IPS-20b (cell line): ENCODE results near the gene ZNF410.
"Not testable (repeated sequence)": the region's sequence is repeated elsewhere in the genome, so short reads cannot be mapped to it uniquely, and the experiment has no call there.

Source experiments
- H3K27ac ChIP-seq: one replicate; pipeline ENCODE4 v1.5.1; 2013; ENCODE audit warnings: low read length
- H3K27me3 ChIP-seq: 2 replicates; pipeline ENCODE4 v1.6.1; 2013; ENCODE audit warnings: mild to moderate bottlenecking, low read length, inconsistent platforms; ENCODE audit not compliant: insufficient read depth
- H3K36me3 ChIP-seq: 2 replicates; pipeline ENCODE4 v1.6.1; 2013; ENCODE audit warnings: low read depth, mild to moderate bottlenecking, inconsistent platforms, low read length, moderate library complexity; ENCODE audit not compliant: insufficient read depth
- H3K4me1 ChIP-seq: 2 replicates; pipeline ENCODE4 v1.6.1; 2013; ENCODE audit warnings: mild to moderate bottlenecking, control low read depth, inconsistent platforms, low read length, moderate library complexity; ENCODE audit not compliant: insufficient read depth
- H3K4me3 ChIP-seq: 2 replicates; pipeline ENCODE4 v1.5.1; 2013; ENCODE audit warnings: mild to moderate bottlenecking, low read length, inconsistent platforms
- H3K9ac ChIP-seq: 2 replicates; pipeline ENCODE4 v1.6.1; 2013; ENCODE audit warnings: low read depth, mild to moderate bottlenecking, inconsistent platforms, low read length, moderate library complexity
- H3K9me3 ChIP-seq: 2 replicates; pipeline ENCODE4 v1.6.1; 2013; ENCODE audit warnings: mild to moderate bottlenecking, low read depth, low read length, inconsistent platforms; ENCODE audit not compliant: insufficient read depth

Gene ZNF410

DNA sequence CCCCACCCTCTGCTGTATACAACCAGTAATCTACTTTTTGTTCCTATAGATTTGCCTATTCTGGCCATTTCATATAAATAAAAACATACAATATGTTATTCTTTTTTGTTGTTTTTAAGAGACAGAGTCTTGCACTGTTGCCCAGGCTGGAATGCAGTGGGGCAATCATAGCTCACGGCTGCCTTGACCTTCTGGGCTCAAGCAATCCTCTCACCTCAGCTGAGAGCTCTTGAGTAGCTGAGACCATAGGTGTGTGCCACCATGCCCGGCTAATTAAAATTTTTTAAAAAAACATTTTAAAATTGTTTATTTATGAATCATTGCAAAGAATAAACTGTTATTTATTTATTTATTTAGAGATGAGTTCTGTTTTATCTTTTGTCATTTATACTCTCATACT lies 23.4 kb upstream of the ZNF410 start:
- no peak overlapping the region for H3K9ac ChIP-seq
- H3K27ac ChIP-seq = no peak overlapping the region
- peaks cover 74% of the 10 kb centered on the region for H3K36me3 ChIP-seq
- H3K9me3 ChIP-seq = no peaks in the 10 kb centered on the region
- H3K4me3 ChIP-seq = no peak overlapping the region
- no peaks in the 10 kb centered on the region for H3K4me1 ChIP-seq
- H3K27me3 ChIP-seq = no peaks in the 10 kb centered on the region

DNA sequence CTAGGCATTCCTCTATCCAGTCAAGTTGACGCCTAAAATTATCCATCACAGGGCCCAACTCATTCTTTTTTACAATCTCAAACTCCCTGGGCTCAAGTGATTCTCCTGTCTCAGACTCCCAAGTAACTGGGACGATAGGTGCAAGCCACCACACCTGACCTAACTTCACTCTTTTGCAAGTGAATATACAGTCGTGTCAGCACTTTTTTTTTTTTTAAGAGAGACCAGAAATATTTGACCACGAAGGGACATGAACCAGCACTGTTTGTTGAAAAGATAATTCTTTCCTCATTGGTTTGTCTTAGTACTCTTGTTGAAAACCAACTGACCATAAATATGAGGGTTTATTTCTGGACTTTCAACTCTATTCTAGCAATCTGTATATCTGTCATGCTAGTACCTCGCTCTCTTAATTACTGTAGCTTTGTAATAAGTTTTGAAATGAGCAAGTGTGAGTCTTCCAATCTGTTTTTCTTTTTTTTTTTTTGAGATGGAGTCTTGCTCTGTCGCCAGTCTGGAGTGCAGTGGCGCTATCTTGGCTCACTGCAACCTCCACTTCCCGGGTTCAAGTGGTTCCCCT lies 21.0 kb upstream of the ZNF410 start:
- Histone ChIP-seq H3K4me1 (no peaks in the 10 kb centered on the region; the same call in 1 of the 2 replicates), H3K9ac (no peak overlapping the region), H3K36me3 (peaks cover 61% of the 10 kb centered on the region), H3K27me3 (no peaks in the 10 kb centered on the region), H3K27ac (no peak overlapping the region), H3K9me3 (no peaks in the 10 kb centered on the region), H3K4me3 (no peak overlapping the region)

DNA sequence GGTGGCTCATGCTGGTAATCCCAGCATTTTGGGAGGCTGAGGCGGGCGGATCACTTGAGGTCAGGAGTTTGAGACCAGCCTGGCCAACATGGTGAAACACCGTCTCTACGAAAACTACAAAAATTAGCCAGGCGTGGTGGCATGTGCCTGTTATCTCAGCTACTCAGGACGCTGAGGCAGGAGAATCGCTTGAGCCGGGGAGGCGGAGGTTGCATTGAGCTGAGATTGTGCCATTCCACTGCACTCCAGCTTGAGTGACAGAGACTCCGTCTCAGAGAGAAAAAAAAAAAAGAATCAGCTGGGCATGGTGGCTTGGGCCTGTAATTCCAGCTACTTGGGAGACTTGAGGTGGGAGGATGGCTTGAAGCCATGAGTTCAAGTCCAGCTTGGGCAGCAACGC lies 16.9 kb upstream of the ZNF410 start:
- peaks cover 33% of the 10 kb centered on the region for H3K36me3 ChIP-seq
- not testable (repeated sequence) for H3K4me1 ChIP-seq, H3K9me3 ChIP-seq, H3K27me3 ChIP-seq, H3K4me3 ChIP-seq, H3K27ac ChIP-seq, H3K9ac ChIP-seq

DNA sequence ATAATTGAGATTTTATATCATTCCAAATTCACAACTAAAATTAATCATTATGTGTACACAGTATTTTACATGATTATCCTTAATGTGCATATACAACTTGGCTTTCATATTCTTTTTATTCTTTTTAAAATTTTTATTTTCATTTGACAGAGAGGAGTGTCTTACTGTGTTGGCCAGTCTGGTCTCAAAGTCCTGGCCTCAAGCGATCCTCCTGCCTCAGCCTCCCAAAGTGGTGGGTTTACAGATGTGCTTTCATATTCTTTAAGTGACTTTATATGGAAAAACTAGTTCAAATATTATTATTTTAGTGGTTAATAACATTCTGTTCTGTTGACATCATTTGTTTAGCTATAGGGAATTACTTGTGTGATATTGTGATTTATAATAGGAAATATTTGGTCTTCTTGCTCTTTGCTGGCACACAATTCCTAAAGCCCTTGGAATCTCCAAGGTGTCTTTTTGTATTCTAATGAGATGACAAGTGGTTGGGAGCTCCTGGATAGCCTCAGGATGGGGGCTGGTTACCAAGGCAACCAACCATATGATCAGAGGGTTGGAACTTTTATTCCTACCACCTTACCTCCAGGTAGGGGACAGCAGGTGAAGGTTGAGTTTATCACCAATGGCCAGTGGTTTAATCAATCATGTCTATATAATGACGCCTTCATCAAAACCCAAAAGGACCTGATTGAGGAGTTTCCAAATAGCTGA lies 16.0 kb upstream of the ZNF410 start:
- H3K4me3 ChIP-seq = no peak overlapping the region

DNA sequence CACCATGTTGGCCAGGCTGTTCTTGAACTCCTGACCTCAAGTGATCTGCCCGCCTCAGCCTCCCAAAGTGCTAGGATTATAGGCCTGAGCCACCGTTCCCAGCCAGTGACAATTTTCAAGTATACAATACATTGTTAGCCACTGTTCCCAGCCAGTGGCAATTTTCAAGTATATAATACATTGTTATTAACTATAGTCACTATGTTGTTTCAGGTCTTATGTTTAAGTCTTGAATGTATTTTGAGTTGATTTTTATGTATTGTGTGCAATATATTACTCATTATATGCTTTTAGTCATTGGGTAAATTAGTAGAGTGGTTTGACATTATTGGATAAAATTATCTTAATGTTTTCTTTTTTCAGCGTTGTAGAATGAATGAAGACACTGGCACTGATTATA lies 13.0 kb upstream of the ZNF410 start:
- H3K9ac ChIP-seq = no peak overlapping the region
- no peak overlapping the region for H3K4me3 ChIP-seq
- H3K27me3 ChIP-seq = no peaks in the 10 kb centered on the region
- H3K27ac ChIP-seq = no peak overlapping the region
- H3K36me3 ChIP-seq = peaks cover 24% of the 10 kb centered on the region
- no peaks in the 10 kb centered on the region; the same call in 1 of the 2 replicates for H3K4me1 ChIP-seq
- no peaks in the 10 kb centered on the region for H3K9me3 ChIP-seq

More for the DNA sequence above, 16.0 kb upstream of the ZNF410 start:
- Histone ChIP-seq H3K27me3 (no peaks in the 10 kb centered on the region), H3K9ac (no peak overlapping the region), H3K36me3 (peaks cover 24% of the 10 kb centered on the region), H3K27ac (no peak overlapping the region), H3K9me3 (no peaks in the 10 kb centered on the region), H3K4me1 (no peaks in the 10 kb centered on the region; the same call in 1 of the 2 replicates)

DNA sequence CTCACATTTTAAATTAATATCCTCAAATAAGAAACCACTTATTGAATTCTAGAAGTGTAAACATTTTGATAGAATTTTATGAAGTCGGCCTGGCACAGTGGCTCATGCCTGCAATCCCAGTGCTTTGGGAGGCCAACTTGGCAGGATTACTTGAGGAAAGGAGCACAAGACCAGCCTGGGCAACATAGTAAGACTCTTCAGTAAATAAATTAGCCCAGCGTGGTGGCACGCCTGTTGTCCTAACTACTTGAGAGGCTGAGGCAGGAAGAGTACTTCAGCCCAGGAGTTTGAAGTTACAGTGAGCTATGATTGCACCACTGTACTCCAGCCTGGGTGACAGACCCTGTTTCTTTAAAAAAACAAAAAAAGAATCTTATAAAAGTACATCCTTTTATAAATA lies 8.9 kb upstream of the ZNF410 start:
- H3K4me3 ChIP-seq = no peak overlapping the region
- H3K27ac ChIP-seq = no peak overlapping the region

DNA sequence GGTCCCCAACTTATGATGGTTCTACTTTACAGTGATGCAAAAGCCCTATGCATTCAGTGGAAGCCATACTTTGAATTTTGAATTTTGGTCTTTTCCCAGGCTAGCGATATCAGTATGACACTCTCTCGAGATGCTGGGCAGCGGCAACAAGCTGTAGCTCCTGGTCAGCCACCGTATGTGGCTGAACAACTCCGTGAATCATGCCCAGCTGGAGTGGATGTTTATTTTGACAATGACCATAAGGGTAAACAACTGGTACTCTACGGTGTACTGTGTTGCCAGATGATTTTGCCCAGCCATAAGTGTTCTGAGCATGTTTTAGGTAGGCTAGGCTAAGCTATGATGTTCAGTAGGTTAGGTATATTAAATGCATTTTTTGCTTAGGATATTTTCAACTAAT lies 8.2 kb upstream of the ZNF410 start:
- Histone ChIP-seq H3K9me3 (no peaks in the 10 kb centered on the region), H3K4me3 (no peak overlapping the region), H3K4me1 (no peaks in the 10 kb centered on the region), H3K27me3 (no peaks in the 10 kb centered on the region), H3K27ac (no peak overlapping the region), H3K36me3 (peaks cover 36% of the 10 kb centered on the region), H3K9ac (no peak overlapping the region)

More for the DNA sequence above, 8.9 kb upstream of the ZNF410 start:
- H3K9ac ChIP-seq = no peak overlapping the region
- H3K9me3 ChIP-seq = no peaks in the 10 kb centered on the region
- H3K36me3 ChIP-seq = peaks cover 36% of the 10 kb centered on the region
- H3K4me1 ChIP-seq = no peaks in the 10 kb centered on the region
- H3K27me3 ChIP-seq = no peaks in the 10 kb centered on the region

DNA sequence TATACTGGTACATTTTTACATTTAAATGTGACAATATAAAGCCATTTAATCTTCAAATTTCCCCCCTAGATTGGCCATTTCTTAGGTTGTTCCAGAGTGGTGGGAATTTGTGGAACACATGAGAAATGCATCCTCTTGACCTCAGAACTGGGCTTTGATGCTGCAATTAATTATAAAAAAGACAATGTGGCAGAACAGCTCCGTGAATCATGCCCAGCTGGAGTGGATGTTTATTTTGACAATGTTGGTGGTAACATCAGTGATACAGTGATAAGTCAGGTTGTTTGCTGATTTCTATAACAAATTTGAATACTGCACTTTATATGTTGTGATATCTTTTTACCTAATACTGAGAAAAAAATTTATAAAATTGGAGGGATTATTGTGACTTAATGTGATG lies 7.6 kb upstream of the ZNF410 start:
- no peak overlapping the region for H3K4me3 ChIP-seq
- no peak overlapping the region for H3K27ac ChIP-seq
- no peak overlapping the region for H3K9ac ChIP-seq
- no peaks in the 10 kb centered on the region for H3K4me1 ChIP-seq
- H3K9me3 ChIP-seq = no peaks in the 10 kb centered on the region
- peaks cover 36% of the 10 kb centered on the region for H3K36me3 ChIP-seq
- H3K27me3 ChIP-seq = no peaks in the 10 kb centered on the region

DNA sequence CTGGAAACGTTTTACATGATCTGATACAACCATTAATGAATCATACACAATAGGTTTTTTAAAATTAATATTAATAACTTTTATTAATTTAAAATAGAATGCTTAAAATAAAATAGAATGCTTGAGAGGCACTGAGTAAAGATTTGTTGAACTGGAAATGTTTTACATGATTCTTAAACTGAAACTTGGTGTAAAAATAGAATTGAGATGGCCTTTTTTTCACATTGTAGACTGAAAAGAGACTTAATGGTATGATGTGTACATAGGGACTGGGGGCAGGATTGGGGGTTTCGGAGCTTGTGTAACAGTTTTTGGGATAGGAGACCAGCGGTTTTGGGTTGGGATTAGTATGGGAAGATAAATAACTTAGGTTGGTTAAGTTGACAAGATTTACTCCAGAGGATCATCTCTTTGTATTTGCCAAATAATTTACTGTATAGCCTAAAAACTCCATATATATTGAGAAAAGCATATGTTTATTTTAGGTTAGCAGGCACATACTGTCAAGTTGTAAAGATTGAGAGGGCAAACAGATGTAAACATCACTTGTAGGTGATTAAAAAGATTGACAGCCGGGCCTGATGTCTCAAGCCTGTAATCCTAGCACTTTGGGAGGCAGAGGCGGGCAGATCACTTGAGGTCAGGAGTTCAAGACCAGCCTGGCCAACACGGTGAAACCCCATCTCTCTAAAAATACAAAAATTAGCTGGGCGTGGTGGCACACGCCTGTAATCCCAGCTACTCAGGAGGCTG lies 2.0 kb upstream of the ZNF410 start:
- Histone ChIP-seq H3K27ac (no peak overlapping the region), H3K4me1 (peaks cover 9% of the 10 kb centered on the region), H3K4me3 (no peak overlapping the region), H3K27me3 (no peaks in the 10 kb centered on the region), H3K36me3 (peaks cover 13% of the 10 kb centered on the region), H3K9me3 (no peaks in the 10 kb centered on the region), H3K9ac (no peak overlapping the region)

DNA sequence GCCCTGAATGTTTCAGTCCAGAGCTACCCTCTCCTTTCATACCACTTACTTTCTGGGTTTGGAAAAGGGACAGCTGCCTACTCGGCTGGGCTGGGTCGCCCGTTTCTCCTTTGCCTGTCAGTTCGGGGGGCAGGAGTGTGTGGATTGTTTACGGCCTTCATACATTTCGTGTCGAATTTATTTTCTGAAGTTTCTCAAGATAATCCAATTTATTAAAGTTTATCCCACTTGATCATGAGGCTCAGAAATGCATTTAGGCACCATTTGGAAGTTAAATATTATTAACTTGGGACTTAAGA lies 608 bp downstream of the ZNF410 start:
- Histone ChIP-seq H3K9me3 (no peaks in the 10 kb centered on the region), H3K4me1 (peaks cover 9% of the 10 kb centered on the region), H3K4me3 (peak overlapping the region; percentile 88), H3K36me3 (peaks cover 7% of the 10 kb centered on the region; the same call in 1 of the 2 replicates), H3K27me3 (no peaks in the 10 kb centered on the region), H3K27ac (peak overlapping the region; percentile 43), H3K9ac (peak overlapping the region; percentile 88)

DNA sequence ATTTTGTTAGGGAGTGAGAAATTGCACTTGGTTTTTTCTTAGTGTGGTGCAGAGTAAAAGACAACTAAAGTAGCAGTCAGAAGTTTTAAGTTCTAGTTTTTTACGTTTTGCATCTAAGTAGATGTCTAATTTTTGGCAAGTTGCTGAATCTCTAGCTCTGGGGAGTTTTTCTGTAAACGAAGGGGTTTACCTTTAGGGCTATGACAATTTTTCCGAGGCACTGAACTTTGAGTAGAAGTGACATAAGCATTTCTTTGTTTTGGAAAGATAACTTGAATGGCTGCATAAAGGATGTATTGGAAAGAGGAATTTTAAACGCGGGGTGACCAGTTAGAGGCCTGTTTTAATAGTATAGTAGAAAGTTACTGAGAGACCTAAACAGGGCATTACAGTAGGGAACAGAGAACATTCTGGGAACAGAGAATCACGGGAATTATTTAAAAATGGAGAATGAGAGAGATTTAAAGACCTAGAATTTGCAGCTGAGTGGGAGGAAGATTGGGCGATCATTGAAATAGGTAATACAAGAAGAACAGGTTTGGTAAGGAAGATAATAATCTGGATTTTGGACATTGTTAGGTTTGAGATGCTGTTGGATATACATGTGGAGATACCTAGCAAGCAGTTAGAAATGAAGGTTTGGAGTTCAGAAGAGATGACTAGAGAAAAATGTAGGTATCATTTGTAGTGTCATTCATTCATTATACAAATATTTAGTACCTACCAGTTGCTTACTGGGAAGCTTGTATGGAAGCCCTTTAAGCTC lies 1.2 kb downstream of the ZNF410 start:
- H3K36me3 ChIP-seq = 0 out of 2 replicates have a peak, but pooled peaks cover 7% of the 10 kb centered on the region
- peak overlapping the region; percentile 88; the same call in 1 of the 2 replicates for H3K9ac ChIP-seq
- no peaks in the 10 kb centered on the region for H3K9me3 ChIP-seq
- H3K4me1 ChIP-seq = peaks cover 9% of the 10 kb centered on the region
- H3K27me3 ChIP-seq = no peaks in the 10 kb centered on the region
- peak overlapping the region; percentile 88 for H3K4me3 ChIP-seq
- no peak overlapping the region for H3K27ac ChIP-seq
